AG09319 (cell line): ENCODE measurements around the gene SFPQ.
"Not testable (repeated sequence)": the region's sequence is repeated elsewhere in the genome, so short reads cannot be mapped to it uniquely, and the experiment has no call there.

Experiments
- DNase-seq: peaks from one replicate; pipeline ENCODE4 v3.0.0-alpha.2; 2010; ENCODE audit warnings: low read depth; ENCODE audit errors: extremely low read depth
- CTCF ChIP-seq: IDR thresholded peaks from 2 replicates; pipeline ENCODE4 v1.5.1; 2011; ENCODE audit warnings: low read depth, mild to moderate bottlenecking, inconsistent platforms, low read length, moderate library complexity

The SFPQ gene

GRCh38 chr1:35151220-35151619 lies 41.7 kb downstream of the SFPQ start:
- no peak for TF ChIP-seq CTCF

GRCh38 chr1:35145892-35146549 lies 46.9 kb downstream of the SFPQ start:
- not testable (repeated sequence) for DNase-seq

More at GRCh38 chr1:35151220-35151619, 41.7 kb downstream of the SFPQ start:
- DNase-seq = no peak

GRCh38 chr1:35143737-35144508 lies 49.0 kb downstream of the SFPQ start:
- DNase-seq = no peak
- TF ChIP-seq CTCF = no peak

- not testable (repeated sequence) for DNase-seq
Observed at GRCh38 chr1:35142728-35143127, 50.2 kb downstream of the SFPQ start.

GRCh38 chr1:35142294-35142693 lies 50.7 kb downstream of the SFPQ start:
- DNase-seq = not testable (repeated sequence)

GRCh38 chr1:35137590-35137989 lies 55.4 kb downstream of the SFPQ start:
- not testable (repeated sequence) for DNase-seq

GRCh38 chr1:35136780-35137179 lies 56.2 kb downstream of the SFPQ start:
- TF ChIP-seq CTCF = no peak
- no peak for DNase-seq
